Stimulated activated CD4-positive, alpha-beta T cell treated with anti-CD3 and anti-CD28 coated beads, TNF-alpha, amount 100 ng/mL, for 1 hour (primary cell): Measurements from ENCODE around the gene MAG.
A peak's percentile ranks its signal among the peaks of the same experiment; 100 is the strongest.

Experiments
- DNase-seq, 3 donors: peaks; one replicate each; pipeline ENCODE4 v3.0.0-alpha.2; 2020; ENCODE audit warnings: low read depth in 3 of 3, low spot score in 1 of 3

The MAG gene

GRCh38 chr19:35341565-35342225 lies 49.7 kb downstream of the MAG start:
- no peak for DNase-seq

GRCh38 chr19:35342430-35342829 lies 50.5 kb downstream of the MAG start:
- no peak for DNase-seq

- no peak for DNase-seq
Observed at GRCh38 chr19:35344511-35345031, 52.6 kb downstream of the MAG start.

GRCh38 chr19:35345671-35346111 lies 53.7 kb downstream of the MAG start:
- no peak for DNase-seq

- DNase-seq, result peak; percentile 45 to 58 (median 50)
Observed at GRCh38 chr19:35346193-35347052, 54.5 kb downstream of the MAG start.

- DNase-seq, result peak in 1 of 3 donors; percentile 16
Observed at GRCh38 chr19:35347171-35347929, 55.4 kb downstream of the MAG start, which contains the start of gene FFAR1. TSS of gene FFAR1 (plus strand) at chr19:35347902. CDS start at chr19:35351552, 3,650 bp downstream.

- no peak for DNase-seq
Observed at GRCh38 chr19:35347930-35348298, 56.0 kb downstream of the MAG start.

- no peak for DNase-seq
Observed at GRCh38 chr19:35348911-35349611, 57.1 kb downstream of the MAG start.

- DNase-seq, result no peak
Observed at GRCh38 chr19:35349614-35350521, 57.9 kb downstream of the MAG start.

GRCh38 chr19:35350591-35350990 lies 58.6 kb downstream of the MAG start:
- no peak for DNase-seq

GRCh38 chr19:35351411-35352176 lies 59.6 kb downstream of the MAG start:
- no peak for DNase-seq

GRCh38 chr19:35352177-35352447 lies 60.2 kb downstream of the MAG start:
- no peak for DNase-seq

GRCh38 chr19:35352448-35353304 lies 60.7 kb downstream of the MAG start:
- DNase-seq, result peak; percentile 36 to 39 (median 38)

- no peak for DNase-seq
Observed at GRCh38 chr19:35353635-35354034, 61.7 kb downstream of the MAG start.

GRCh38 chr19:35354898-35355297 lies 62.9 kb downstream of the MAG start:
- DNase-seq, result no peak

GRCh38 chr19:35355791-35356460 lies 64.0 kb downstream of the MAG start:
- DNase-seq, result no peak

- DNase-seq, result no peak
Observed at GRCh38 chr19:35357867-35358573, 66.1 kb downstream of the MAG start, which contains the start of gene FFAR3. TSS of gene FFAR3 (plus strand) at chr19:35358460. CDS start at chr19:35358891, 431 bp downstream.
